H1 (cell line): ENCODE data around the gene SLC44A1.

ENCODE experiments used
- TF ChIP-seq, protein P1 (sequence below), 3 experiments: IDR thresholded peaks; 1 replicate in 2 of 3; 2 replicates in 1 of 3; pipeline versions ENCODE4 v1.5.1 to v1.6.1; 2011; ENCODE audit warnings: low read length in 3 of 3, mild to moderate bottlenecking in 3 of 3, inconsistent platforms in 2 of 3, low read depth in 1 of 3, moderate library complexity in 1 of 3; ENCODE audit not compliant: insufficient read depth in 1 of 3; ENCODE audit errors: control extremely low read depth in 1 of 3
- TF ChIP-seq, protein P2 (sequence below): fragments of 300-600 bp; sonication (generic); IDR thresholded peaks from 2 replicates; pipeline ENCODE4 v1.7.1; 2012; ENCODE audit warnings: low read length, moderate library complexity, mild to moderate bottlenecking, inconsistent platforms; ENCODE audit not compliant: insufficient replicate concordance

DNA sequence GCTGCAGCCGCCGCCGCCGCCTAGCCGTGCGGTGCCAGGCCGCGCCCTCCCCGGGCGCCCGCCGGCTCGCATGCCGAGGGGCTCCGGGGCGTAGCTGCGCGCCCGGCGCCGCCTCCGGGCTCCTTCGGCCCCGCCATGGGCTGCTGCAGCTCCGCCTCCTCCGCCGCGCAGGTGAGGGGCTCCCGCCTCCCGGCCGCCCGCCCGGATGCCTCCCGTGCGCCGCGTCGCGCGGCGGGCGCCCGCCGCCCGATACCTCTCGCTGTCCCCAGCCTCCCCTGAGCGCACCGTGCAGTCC is 230 bp downstream of the SLC44A1 start:
- TF ChIP-seq, protein P1, sequence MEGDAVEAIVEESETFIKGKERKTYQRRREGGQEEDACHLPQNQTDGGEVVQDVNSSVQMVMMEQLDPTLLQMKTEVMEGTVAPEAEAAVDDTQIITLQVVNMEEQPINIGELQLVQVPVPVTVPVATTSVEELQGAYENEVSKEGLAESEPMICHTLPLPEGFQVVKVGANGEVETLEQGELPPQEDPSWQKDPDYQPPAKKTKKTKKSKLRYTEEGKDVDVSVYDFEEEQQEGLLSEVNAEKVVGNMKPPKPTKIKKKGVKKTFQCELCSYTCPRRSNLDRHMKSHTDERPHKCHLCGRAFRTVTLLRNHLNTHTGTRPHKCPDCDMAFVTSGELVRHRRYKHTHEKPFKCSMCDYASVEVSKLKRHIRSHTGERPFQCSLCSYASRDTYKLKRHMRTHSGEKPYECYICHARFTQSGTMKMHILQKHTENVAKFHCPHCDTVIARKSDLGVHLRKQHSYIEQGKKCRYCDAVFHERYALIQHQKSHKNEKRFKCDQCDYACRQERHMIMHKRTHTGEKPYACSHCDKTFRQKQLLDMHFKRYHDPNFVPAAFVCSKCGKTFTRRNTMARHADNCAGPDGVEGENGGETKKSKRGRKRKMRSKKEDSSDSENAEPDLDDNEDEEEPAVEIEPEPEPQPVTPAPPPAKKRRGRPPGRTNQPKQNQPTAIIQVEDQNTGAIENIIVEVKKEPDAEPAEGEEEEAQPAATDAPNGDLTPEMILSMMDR (IDR thresholded peaks at IDR 0.05; ENCODE audit: control extremely low read depth in 1 of 3, insufficient read depth in 1 of 3, low read depth in 1 of 3, low read length in 3 of 3) = no peak
- TF ChIP-seq, protein P2, sequence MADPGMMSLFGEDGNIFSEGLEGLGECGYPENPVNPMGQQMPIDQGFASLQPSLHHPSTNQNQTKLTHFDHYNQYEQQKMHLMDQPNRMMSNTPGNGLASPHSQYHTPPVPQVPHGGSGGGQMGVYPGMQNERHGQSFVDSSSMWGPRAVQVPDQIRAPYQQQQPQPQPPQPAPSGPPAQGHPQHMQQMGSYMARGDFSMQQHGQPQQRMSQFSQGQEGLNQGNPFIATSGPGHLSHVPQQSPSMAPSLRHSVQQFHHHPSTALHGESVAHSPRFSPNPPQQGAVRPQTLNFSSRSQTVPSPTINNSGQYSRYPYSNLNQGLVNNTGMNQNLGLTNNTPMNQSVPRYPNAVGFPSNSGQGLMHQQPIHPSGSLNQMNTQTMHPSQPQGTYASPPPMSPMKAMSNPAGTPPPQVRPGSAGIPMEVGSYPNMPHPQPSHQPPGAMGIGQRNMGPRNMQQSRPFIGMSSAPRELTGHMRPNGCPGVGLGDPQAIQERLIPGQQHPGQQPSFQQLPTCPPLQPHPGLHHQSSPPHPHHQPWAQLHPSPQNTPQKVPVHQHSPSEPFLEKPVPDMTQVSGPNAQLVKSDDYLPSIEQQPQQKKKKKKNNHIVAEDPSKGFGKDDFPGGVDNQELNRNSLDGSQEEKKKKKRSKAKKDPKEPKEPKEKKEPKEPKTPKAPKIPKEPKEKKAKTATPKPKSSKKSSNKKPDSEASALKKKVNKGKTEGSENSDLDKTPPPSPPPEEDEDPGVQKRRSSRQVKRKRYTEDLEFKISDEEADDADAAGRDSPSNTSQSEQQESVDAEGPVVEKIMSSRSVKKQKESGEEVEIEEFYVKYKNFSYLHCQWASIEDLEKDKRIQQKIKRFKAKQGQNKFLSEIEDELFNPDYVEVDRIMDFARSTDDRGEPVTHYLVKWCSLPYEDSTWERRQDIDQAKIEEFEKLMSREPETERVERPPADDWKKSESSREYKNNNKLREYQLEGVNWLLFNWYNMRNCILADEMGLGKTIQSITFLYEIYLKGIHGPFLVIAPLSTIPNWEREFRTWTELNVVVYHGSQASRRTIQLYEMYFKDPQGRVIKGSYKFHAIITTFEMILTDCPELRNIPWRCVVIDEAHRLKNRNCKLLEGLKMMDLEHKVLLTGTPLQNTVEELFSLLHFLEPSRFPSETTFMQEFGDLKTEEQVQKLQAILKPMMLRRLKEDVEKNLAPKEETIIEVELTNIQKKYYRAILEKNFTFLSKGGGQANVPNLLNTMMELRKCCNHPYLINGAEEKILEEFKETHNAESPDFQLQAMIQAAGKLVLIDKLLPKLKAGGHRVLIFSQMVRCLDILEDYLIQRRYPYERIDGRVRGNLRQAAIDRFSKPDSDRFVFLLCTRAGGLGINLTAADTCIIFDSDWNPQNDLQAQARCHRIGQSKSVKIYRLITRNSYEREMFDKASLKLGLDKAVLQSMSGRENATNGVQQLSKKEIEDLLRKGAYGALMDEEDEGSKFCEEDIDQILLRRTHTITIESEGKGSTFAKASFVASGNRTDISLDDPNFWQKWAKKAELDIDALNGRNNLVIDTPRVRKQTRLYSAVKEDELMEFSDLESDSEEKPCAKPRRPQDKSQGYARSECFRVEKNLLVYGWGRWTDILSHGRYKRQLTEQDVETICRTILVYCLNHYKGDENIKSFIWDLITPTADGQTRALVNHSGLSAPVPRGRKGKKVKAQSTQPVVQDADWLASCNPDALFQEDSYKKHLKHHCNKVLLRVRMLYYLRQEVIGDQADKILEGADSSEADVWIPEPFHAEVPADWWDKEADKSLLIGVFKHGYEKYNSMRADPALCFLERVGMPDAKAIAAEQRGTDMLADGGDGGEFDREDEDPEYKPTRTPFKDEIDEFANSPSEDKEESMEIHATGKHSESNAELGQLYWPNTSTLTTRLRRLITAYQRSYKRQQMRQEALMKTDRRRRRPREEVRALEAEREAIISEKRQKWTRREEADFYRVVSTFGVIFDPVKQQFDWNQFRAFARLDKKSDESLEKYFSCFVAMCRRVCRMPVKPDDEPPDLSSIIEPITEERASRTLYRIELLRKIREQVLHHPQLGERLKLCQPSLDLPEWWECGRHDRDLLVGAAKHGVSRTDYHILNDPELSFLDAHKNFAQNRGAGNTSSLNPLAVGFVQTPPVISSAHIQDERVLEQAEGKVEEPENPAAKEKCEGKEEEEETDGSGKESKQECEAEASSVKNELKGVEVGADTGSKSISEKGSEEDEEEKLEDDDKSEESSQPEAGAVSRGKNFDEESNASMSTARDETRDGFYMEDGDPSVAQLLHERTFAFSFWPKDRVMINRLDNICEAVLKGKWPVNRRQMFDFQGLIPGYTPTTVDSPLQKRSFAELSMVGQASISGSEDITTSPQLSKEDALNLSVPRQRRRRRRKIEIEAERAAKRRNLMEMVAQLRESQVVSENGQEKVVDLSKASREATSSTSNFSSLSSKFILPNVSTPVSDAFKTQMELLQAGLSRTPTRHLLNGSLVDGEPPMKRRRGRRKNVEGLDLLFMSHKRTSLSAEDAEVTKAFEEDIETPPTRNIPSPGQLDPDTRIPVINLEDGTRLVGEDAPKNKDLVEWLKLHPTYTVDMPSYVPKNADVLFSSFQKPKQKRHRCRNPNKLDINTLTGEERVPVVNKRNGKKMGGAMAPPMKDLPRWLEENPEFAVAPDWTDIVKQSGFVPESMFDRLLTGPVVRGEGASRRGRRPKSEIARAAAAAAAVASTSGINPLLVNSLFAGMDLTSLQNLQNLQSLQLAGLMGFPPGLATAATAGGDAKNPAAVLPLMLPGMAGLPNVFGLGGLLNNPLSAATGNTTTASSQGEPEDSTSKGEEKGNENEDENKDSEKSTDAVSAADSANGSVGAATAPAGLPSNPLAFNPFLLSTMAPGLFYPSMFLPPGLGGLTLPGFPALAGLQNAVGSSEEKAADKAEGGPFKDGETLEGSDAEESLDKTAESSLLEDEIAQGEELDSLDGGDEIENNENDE = no peak
